GOT3 (cell line): ENCODE results near the gene VSIG8.
A peak's percentile ranks its signal among the peaks of the same experiment; 100 is the strongest.
"Not testable (repeated sequence)": the region's sequence is repeated elsewhere in the genome, so short reads cannot be mapped to it uniquely, and the experiment has no call there.

ENCODE experiments used
- DNase-seq: peaks from one replicate; lab custom pipeline; 2025; ENCODE audit warnings: mixed read lengths; lab: John Stamatoyannopoulos, UW

Gene VSIG8, protein sequence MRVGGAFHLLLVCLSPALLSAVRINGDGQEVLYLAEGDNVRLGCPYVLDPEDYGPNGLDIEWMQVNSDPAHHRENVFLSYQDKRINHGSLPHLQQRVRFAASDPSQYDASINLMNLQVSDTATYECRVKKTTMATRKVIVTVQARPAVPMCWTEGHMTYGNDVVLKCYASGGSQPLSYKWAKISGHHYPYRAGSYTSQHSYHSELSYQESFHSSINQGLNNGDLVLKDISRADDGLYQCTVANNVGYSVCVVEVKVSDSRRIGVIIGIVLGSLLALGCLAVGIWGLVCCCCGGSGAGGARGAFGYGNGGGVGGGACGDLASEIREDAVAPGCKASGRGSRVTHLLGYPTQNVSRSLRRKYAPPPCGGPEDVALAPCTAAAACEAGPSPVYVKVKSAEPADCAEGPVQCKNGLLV

GRCh38 chr1:159862557-159862956 lies at the start of gene VSIG8:
VSIG8 (minus strand) TSS chr1:159862657; CDS start chr1:159862521, 136 bp downstream.
- DNase-seq, result no peak

DNA sequence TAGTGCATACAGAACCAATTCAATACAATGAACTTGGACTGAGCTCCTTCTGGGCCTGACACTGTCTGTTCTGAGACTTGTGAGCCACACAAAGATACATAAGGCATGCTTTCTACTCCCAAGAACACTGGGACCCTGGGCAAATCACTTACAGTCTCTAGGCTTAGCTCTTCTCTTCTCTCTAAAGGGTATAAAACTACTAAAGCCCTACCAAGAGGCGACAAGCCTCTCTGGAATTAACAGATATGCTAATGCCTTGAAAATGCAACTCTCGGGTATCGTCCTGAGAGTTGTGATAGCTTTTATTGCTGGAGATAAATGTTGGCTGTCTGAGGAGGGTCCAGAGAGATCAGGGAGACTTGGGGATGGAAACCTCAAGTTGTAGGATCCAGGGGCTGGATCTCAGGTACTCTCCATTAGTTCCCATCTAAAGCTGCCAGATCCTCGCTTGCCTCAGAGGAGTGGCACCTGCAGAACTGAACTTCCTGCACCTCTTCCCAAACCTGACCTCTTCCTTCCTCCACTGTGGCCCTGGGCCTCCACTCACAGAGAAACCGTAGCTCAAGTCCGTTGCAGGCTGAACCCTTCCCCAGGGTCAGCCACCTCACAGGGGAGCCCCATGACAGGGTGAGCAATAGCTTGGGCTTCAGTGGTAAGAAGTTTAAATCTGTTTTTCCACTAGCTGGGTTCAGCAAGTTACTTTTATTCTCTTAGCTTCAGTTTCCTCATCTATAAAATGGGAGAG lies 49.0 kb upstream of the VSIG8 start:
- no peak for DNase-seq

GRCh38 chr1:159908031-159908940 lies 45.8 kb upstream of the VSIG8 start:
- DNase-seq, result no peak

DNA sequence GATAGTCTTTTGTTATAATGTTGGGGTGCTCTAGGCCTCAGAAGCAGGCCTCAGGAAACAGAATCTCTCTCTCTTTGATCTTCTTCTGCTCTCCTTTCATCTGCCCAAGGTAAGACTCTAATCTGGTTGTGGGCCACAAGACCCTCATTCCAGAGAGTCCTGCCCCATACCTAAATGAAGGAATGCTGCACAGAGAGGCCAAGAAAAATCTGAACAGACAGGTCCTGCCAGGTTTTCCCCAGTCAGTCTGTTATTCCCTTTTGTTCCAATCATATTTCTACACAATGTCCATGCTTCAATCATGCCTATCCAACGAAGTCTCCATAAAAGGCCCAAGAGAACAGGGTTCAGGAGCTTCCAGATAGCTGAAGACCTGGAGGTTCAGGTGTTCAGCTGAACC lies 44.5 kb upstream of the VSIG8 start:
- DNase-seq, result no peak

DNA sequence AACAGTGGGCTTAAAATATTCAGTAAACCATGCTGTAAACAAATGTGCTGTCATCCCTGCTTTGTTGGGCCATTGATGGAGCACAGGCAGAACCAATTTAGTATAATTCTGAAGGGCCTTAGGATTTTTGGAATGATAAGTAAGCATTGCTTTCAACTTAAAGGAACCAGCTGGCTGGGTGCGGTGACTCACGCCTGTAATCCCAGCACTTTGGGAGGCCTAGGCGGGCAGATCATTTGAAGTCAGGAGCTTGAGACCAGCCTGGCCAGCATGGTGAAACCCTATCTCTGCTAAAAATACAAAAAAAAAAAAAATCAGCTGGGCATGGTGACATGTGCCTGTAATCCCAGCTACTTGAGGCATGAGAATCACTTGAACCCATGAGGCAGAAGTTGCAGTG lies 41.6 kb upstream of the VSIG8 start:
- DNase-seq, result not testable (repeated sequence)

- DNase-seq, result no peak
These were observed 40.1 kb upstream of the VSIG8 start for GRCh38 chr1:159902541-159902940.

- DNase-seq, result no peak
These were observed 38.4 kb upstream of the VSIG8 start for GRCh38 chr1:159900755-159901360.

DNA sequence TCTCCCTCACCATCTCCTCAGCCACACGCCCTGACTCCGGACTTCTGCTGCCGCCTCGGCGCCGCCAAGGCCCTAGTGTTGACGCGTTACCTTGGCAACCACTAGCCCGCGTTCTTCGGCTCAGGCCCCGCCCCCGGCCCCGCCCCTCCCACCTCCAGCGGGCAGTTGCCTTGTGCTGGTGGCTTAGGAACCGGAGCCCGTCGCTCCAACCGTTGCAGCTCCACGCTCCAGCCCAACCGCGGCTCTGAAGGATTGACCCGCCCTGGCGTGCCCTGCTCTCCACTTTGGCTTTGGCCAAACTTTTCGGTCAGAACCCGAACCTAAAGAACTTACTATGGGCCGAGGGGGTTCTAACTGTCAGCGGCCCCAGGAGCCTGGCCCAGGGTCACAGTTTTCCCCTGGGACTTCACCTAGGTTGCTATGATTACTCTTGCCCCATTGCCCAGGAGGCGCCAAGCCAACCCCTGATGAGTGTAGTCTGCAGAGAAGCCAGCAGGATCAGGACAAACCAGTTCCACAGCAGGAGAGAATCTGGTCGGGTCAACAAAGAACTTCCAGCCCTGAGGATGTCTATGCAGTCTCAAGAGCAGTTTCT lies 37.7 kb upstream of the VSIG8 start, which contains the start of gene CFAP45:
Gene CFAP45, minus strand, starts transcription at position 80 of the 595 bp plus-strand sequence. Its CDS starts 67 bp downstream, at position 13.
- peak; percentile 24 for DNase-seq

DNA sequence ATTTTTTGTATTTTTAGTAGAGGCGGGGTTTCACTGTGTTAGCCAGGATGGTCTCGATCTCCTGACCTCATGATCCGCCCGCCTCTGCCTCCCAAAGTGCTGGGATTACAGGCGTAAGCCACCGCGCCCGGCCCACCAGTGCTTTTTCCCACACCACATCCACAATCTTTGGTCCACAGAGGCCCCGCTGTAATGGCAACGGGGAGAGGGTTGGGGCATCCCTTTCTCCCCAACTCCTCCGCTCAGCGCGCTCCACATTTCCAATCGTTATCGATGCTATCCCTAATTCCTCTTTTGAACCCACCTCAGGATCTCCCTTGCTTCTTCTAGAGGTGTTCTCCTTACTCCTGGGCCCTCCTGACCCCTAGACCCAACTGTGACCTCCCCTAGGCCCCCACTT lies 37.2 kb upstream of the VSIG8 start:
- not testable (repeated sequence) for DNase-seq

DNA sequence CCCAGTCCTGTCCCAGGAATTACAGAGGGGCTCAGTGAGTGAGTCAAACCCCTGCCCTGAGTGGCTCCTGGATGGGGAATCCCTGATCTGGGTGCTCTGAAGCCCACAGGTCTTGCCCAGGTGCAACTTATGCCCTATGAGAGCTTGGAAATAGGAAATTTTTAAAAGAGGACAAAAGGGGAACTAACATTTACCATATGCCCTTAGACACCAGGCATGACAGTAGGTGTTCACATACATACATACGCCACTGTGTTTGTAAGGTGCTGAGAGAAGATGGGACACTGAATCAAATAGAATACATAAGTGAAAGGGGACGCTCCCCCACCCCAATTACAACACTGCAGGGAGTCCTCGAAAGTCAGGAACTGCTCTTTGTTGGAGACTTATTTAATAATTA lies 36.1 kb upstream of the VSIG8 start:
- no peak for DNase-seq

GRCh38 chr1:159897962-159898361 lies 35.5 kb upstream of the VSIG8 start:
- DNase-seq, result no peak

DNA sequence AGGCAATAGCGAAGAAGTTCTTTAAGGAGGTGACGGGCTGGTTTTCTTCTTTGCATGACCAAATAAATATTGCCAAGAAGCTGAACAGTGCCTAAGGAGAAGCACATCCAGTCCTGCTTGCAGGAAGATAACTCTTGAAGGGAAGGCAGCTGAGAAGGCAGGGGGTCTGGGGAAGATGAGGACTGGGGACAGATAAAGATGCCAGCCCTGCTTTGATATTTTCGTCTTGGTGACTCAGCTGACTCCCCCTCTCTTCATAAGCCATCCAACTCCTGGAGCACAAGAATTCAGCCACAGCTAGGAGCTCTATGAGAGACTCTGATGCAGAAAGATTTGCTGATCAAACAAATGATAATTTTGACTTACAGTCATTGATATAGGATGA lies 34.1 kb upstream of the VSIG8 start:
- DNase-seq, result no peak

- no peak for DNase-seq
These were observed 33.5 kb upstream of the VSIG8 start for GRCh38 chr1:159895836-159896545.

- no peak for DNase-seq
These were observed 32.8 kb upstream of the VSIG8 start for GRCh38 chr1:159895286-159895685.

- no peak for DNase-seq
These were observed 30.5 kb upstream of the VSIG8 start for GRCh38 chr1:159892944-159893343.

DNA sequence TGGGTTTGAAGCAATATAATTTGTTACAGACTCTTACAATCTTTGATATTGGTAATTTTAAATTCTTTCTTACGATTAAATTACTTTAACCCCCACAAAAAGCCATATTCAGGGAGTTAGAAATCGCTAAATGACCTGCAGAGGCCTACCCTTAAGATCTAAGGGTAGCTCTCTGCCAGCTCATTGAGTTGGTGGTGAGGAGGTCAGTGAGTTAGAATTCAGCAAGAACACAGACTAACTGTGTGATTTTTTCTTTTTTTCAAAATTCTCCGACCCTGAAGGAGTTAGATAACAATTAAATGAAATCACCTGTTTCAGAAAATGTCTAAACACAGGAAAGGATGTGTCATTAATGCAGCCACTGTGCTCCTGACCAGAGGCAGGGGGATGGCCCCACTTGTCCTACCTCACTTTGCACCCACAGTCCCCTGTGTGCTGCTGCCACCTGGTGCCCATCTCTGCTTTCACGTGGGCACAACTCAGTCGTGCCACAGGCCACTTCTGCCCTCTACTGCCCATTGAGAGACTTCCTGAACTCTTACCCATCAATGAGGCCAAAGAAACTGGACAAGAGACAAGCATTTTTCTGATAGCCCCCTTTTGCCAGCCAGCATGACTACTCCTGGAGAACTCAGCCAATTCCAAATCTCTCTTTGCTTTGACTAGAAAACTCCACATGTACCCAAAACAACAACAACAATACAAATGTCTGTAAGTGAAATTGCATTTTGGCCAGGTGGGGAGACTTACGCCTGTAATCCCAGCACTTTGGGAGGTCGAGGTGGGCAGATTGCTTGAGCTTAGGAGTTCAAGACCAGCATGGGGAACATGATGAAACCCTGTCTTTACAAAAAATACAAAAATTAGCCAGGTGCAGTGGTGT lies 29.1 kb upstream of the VSIG8 start:
- DNase-seq, result peak; percentile 49

DNA sequence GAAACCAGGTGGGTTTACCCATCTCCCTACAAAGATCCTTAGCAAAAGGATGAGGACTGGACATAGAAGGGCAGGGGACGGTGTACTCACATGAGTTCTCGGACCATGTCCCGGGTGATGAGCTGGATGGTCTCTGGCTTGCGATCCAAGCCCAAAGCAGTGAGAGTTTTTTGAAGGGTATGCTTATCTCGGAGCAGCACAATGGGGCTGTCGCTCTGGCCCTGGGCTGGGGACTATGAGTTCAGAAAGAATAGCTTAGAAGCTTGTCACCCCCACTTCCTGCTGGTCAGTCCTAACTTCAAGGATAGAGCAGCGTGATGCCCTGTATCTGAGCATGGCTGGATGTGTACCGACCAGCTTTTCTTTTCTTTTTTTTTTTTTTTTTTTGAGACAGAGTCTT lies 27.9 kb upstream of the VSIG8 start:
- DNase-seq, result no peak

DNA sequence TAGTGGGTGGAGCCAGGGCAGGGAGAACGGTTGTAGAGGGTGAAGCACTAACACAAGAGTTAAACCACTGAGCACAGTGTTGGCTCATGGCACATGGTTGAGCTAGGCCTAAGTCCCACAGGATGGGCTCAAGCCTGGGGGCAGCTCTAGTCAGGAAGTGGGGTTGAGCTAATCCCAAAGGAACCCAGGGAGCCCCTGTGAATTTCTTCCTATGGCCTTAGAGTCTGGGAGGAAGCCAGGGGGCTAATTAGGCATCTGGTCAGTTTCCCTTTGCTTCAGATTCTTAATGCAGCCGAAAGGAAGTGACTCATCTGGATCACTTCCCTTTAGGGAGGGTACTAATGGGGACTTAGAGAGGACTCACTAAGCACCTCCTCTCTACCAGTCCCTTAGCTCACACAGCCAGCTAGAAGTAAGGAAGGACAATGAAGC lies 27.4 kb upstream of the VSIG8 start:
- no peak for DNase-seq

- DNase-seq, result no peak
These were observed 26.7 kb upstream of the VSIG8 start for GRCh38 chr1:159889202-159889601.

- no peak for DNase-seq
These were observed 21.8 kb upstream of the VSIG8 start for GRCh38 chr1:159884296-159884695.
